ENCODE measurements around the gene TTC32.

DNA sequence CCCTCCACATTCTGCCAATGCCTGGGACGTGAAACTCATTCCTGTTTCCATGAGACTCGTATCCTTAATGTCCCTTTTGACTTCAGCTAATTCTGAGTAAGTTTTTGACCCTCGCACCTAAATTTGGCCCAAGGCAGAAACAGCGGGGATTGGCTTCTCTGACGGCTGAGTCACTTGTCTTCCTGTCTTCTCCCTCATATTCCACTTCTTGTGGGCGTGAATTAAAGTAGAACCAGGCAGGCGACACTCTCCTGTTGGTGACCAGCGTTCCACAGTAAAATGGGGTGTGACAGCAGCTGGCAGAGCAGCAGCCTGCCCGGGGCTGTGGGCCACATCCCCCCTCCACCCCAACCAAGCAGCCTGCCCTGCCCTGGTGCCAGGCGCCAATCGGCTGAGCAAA is 15.5 kb downstream of the TTC32 start:
- TF ChIP-seq, protein P1, sequence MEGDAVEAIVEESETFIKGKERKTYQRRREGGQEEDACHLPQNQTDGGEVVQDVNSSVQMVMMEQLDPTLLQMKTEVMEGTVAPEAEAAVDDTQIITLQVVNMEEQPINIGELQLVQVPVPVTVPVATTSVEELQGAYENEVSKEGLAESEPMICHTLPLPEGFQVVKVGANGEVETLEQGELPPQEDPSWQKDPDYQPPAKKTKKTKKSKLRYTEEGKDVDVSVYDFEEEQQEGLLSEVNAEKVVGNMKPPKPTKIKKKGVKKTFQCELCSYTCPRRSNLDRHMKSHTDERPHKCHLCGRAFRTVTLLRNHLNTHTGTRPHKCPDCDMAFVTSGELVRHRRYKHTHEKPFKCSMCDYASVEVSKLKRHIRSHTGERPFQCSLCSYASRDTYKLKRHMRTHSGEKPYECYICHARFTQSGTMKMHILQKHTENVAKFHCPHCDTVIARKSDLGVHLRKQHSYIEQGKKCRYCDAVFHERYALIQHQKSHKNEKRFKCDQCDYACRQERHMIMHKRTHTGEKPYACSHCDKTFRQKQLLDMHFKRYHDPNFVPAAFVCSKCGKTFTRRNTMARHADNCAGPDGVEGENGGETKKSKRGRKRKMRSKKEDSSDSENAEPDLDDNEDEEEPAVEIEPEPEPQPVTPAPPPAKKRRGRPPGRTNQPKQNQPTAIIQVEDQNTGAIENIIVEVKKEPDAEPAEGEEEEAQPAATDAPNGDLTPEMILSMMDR (IDR thresholded peaks at IDR 0.05), result no peak
- no peak for TF ChIP-seq EZH2phosphoT487 (IDR thresholded peaks at IDR 0.05)
